Erythroblast (primary cell): ENCODE measurements around the gene ZNF878.

Experiments used
- GATA1 ChIP-seq: IDR thresholded peaks from 2 replicates; pipeline ENCODE4 v1.6.1; 2011; ENCODE audit warnings: low read depth, mild to moderate bottlenecking, control low read depth, low read length, moderate library complexity
- POLR2A ChIP-seq: IDR thresholded peaks from 2 replicates; pipeline ENCODE4 v1.6.1; 2011; ENCODE audit warnings: mild to moderate bottlenecking, low read length

DNA sequence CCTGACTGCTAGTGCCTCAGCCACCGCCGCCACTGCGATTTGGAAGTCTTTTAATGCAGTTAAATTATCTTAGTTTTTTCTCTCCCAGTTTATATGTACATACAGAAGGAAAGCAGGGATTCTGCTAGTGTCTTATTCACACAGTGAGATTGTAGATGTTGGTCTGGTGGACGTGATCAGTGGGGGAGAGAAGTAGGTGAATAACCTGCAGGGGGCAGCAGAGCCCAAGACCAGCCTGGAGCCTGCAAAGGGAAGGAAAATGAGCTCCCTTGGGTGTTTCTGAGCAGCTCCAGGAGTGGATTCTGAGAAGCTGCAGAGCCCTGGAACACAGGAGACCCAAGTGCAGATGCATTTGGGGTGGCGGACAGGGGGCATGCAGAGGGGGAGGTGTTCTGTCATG lies 38.0 kb upstream of the ZNF878 start:
- no peak for TF ChIP-seq POLR2A
- no peak for TF ChIP-seq GATA1
